ENCODE measurements around the gene C10orf90. TPM values are rescaled to one million over a fixed set of nuclear protein-coding genes. Genes with fewer than 3 reads are reported as not detected.

The C10orf90 gene
- total and polyA plus RNA-seq, 12 donors: 0.04 to 0.36 TPM; not detected in 10

GRCh38 chr10:126663880-126664279, 6.6 kb downstream of the C10orf90 start:
- no peak overlapping the region for H3K4me3 ChIP-seq
- no peaks in the 10 kb centered on the region for H3K9me3 ChIP-seq
- ATAC-seq (peak; percentile 46 to 80 (median 68)), DNase-seq (peak in 1 of 2 donors; percentile 17)
- H3K27me3 ChIP-seq: peaks cover 0 to 7% (median 0%) of the 10 kb centered on the region in 7 donors
- intact Hi-C loops (cut with DNase I): no loop called here
- H3K27ac ChIP-seq: peak overlapping the region in 5 of 10 donors; percentile 26 to 58 (median 55)
- H3K36me3 ChIP-seq: no peaks in the 10 kb centered on the region
- WGBS, 2 donors: 49 to 70% methylated on average over 5 of the region's 5 CpGs
- peaks cover 0 to 5% (median 0%) of the 10 kb centered on the region in 9 donors for H3K4me1 ChIP-seq
- TF ChIP-seq CTCF (IDR thresholded peaks at IDR 0.05): no peak

- DNase-seq: peak in 1 of 2 donors; percentile 43
- H3K27ac ChIP-seq: peak overlapping the region in 8 of 10 donors; percentile 26 to 80 (median 62)
- H3K9me3 ChIP-seq: no peaks in the 10 kb centered on the region
- no peak for TF ChIP-seq CTCF (IDR thresholded peaks at IDR 0.05)
- peaks cover 0 to 7% (median 0%) of the 10 kb centered on the region in 7 donors for H3K27me3 ChIP-seq
- 53 to 62% methylated on average over 9 of the region's 9 CpGs for WGBS, 2 donors
- no peak overlapping the region for H3K4me3 ChIP-seq
- peaks cover 0 to 5% (median 0%) of the 10 kb centered on the region in 9 donors for H3K4me1 ChIP-seq
- H3K36me3 ChIP-seq: no peaks in the 10 kb centered on the region
- intact Hi-C loops (cut with DNase I): no loop called here
- ATAC-seq: peak; percentile 86 to 91 (median 89)
These were observed 7.2 kb downstream of the C10orf90 start for GRCh38 chr10:126663328-126663727.

- Histone ChIP-seq H3K27me3 (peaks cover 0 to 7% (median 0%) of the 10 kb centered on the region in 7 donors), H3K4me3 (no peak overlapping the region), H3K27ac (peak overlapping the region in 6 of 10 donors; percentile 5 to 80 (median 64)), H3K4me1 (peaks cover 0 to 5% (median 0%) of the 10 kb centered on the region in 9 donors), H3K36me3 (no peaks in the 10 kb centered on the region), H3K9me3 (no peaks in the 10 kb centered on the region)
- peak in 3 of 8 donors; percentile 13 to 38 (median 20) for ATAC-seq
- 63 to 78% methylated on average over 4 of the region's 4 CpGs for WGBS, 2 donors
- DNase-seq: no peak
- TF ChIP-seq CTCF (IDR thresholded peaks at IDR 0.05): no peak
- intact Hi-C loops (cut with DNase I): no loop called here
These were observed 8.5 kb downstream of the C10orf90 start for GRCh38 chr10:126661841-126662515.

- no peak for TF ChIP-seq CTCF (IDR thresholded peaks at IDR 0.05)
- H3K9me3 ChIP-seq: no peaks in the 10 kb centered on the region
- peak overlapping the region in 1 of 10 donors; percentile 80 for H3K27ac ChIP-seq
- peaks cover 0 to 5% (median 0%) of the 10 kb centered on the region in 9 donors for H3K4me1 ChIP-seq
- ATAC-seq (no peak), DNase-seq (no peak)
- 52 to 70% methylated on average over 1 of the region's 1 CpG for WGBS, 2 donors
- H3K27me3 ChIP-seq: peaks cover 0 to 7% (median 0%) of the 10 kb centered on the region in 7 donors
- no peaks in the 10 kb centered on the region for H3K36me3 ChIP-seq
- intact Hi-C loops (cut with DNase I): no loop called here
- no peak overlapping the region for H3K4me3 ChIP-seq
These were observed 9.1 kb downstream of the C10orf90 start for GRCh38 chr10:126661356-126661755.

Measured in heart right ventricle (tissue), 16 donors.